Peyer's patch (tissue), 4 donors: ENCODE measurements around the gene EMILIN2.

Source experiments
- CTCF ChIP-seq, 6 experiments: fragments of 450-650 bp in 4 of 6; fragments of 200-600 bp in 2 of 6; sonication (generic) in 1 of 6; IDR thresholded peaks; one replicate each; pipeline ENCODE4 v1.5.1; 2017 to 2019; ENCODE audit warnings: antibody characterized with exemption in 6 of 6, mild to moderate bottlenecking in 3 of 6, moderate library complexity in 1 of 6
- POLR2A ChIP-seq, 2 donors: fragments of 450-650 bp; IDR thresholded peaks; one replicate each; pipeline ENCODE4 v1.5.1; 2017; ENCODE audit warnings: antibody characterized with exemption in 2 of 2, mild to moderate bottlenecking in 2 of 2, moderate library complexity in 2 of 2

- no peak for TF ChIP-seq CTCF (IDR thresholded peaks at IDR 0.05)
- TF ChIP-seq POLR2A (IDR thresholded peaks at IDR 0.05): peak in 1 of 2 donors; percentile 37
These were observed 92.5 kb downstream of the EMILIN2 start for GRCh38 chr18:2939317-2939716.
